ENCODE measurements around the gene PSMC3IP. TPM values are rescaled to one million over a fixed set of nuclear protein-coding genes. Genes with fewer than 3 reads are reported as not detected.
"Not testable (repeated sequence)": the region's sequence is repeated elsewhere in the genome, so short reads cannot be mapped to it uniquely, and the experiment has no call there.

PSMC3IP gene, protein sequence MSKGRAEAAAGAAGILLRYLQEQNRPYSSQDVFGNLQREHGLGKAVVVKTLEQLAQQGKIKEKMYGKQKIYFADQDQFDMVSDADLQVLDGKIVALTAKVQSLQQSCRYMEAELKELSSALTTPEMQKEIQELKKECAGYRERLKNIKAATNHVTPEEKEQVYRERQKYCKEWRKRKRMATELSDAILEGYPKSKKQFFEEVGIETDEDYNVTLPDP
- total RNA-seq (1 to 10 TPM in 7 of 9 donors, under 1 TPM in 2; 0.71 to 4.1 (median 2.0) TPM), polyA plus RNA-seq (1 to 10 TPM; 2.1 to 2.9 TPM)
- long read RNA-seq, donor 1, partial matches to known transcripts: 0 of 3 reads
- long read RNA-seq, donor 1, other reads (novel, unspliced or antisense): 1 of 3 reads
- long read RNA-seq, donor 2, transcript PSMC3IP-202 (8 exons, 1,416 nt): major isoform, 6 of 8 reads
- long read RNA-seq, donor 2, partial matches to known transcripts: 0 of 8 reads
- long read RNA-seq, donor 2, other reads (novel, unspliced or antisense): 0 of 8 reads
- long read RNA-seq, donor 3, partial matches to known transcripts: 0 of 2 reads
- long read RNA-seq, donor 3, other reads (novel, unspliced or antisense): 0 of 2 reads

DNA sequence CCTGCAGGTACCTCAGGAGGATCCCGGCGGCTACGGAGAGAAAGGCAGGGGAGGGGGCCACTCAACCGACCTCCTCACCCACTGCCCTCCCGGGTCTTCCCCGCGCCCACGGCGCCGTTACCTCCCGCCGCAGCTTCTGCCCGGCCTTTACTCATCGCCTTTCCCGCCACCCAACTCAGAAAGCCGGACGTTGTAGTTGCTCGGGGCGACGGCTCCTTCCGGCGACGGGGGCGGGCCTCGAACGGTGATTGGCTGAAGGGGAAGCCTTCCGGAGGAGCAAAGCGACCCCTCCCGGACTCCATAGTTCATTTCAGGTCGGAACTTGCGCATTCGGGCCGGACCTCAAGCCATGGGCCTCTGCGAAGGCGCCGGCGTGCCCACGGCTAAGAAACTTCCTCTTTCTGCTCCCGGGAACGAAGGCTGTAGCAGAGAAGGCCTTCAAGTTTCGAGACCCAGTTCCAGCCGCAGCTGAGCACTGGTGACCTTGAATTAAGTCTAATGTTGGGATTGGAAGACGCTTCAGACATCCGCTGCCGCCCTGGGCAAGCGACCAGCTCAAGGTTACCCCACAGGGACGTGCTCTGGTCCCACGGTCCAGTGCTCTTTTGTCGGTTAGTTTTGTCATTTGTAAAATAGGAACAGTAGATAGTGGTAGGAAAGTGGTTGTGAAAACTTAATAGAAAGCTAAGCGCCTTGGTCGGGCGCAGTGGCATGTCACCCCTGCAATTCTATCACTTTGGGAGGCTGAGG is at the start of gene PSMC3IP:
PSMC3IP (minus strand) TSS at position 198 of the 750 bp plus-strand sequence; CDS start at position 155, 43 bp downstream.
- TF ChIP-seq, protein P1, sequence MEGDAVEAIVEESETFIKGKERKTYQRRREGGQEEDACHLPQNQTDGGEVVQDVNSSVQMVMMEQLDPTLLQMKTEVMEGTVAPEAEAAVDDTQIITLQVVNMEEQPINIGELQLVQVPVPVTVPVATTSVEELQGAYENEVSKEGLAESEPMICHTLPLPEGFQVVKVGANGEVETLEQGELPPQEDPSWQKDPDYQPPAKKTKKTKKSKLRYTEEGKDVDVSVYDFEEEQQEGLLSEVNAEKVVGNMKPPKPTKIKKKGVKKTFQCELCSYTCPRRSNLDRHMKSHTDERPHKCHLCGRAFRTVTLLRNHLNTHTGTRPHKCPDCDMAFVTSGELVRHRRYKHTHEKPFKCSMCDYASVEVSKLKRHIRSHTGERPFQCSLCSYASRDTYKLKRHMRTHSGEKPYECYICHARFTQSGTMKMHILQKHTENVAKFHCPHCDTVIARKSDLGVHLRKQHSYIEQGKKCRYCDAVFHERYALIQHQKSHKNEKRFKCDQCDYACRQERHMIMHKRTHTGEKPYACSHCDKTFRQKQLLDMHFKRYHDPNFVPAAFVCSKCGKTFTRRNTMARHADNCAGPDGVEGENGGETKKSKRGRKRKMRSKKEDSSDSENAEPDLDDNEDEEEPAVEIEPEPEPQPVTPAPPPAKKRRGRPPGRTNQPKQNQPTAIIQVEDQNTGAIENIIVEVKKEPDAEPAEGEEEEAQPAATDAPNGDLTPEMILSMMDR (IDR thresholded peaks at IDR 0.05): peak in 9 of 12 donors; percentile 9 to 55 (median 40)
- TF ChIP-seq POLR2A (IDR thresholded peaks at IDR 0.05): peak; percentile 54 to 86
- DNase-seq (peak; percentile 96 to 97 (median 96)), ATAC-seq (peak; percentile 91 to 98 (median 94))
- Histone ChIP-seq H3K4me3 (peak within 1 kb of the TSS; percentile 49 to 96 (median 66)), H3K9me3 (no peaks in the 10 kb centered on the region), H3K36me3 (peaks cover 0 to 69% (median 61%) of the 10 kb centered on the region in 9 donors), H3K27ac (peak within 1 kb of the TSS; percentile 83 to 99 (median 90)), H3K4me1 (peaks cover 0 to 32% (median 14%) of the 10 kb centered on the region in 12 donors), H3K27me3 (no peaks in the 10 kb centered on the region)
- intact Hi-C loops (cut with DNase I): loop anchor here in 8 of 10 donors (1.0 to 10.0 kb wide), 8 partner anchors 31 to 360 kb away; partner anchors contain the start of genes RAMP2 (in 3 of the 8), PLEKHH3 (in 2 of the 8), RETREG3 (in 2 of the 8) and TUBG1 (in 2 of the 8)
- WGBS, 4 donors: 0 to 1% (median 0%) methylated on average over 27 to 52 of the region's 52 CpGs

DNA sequence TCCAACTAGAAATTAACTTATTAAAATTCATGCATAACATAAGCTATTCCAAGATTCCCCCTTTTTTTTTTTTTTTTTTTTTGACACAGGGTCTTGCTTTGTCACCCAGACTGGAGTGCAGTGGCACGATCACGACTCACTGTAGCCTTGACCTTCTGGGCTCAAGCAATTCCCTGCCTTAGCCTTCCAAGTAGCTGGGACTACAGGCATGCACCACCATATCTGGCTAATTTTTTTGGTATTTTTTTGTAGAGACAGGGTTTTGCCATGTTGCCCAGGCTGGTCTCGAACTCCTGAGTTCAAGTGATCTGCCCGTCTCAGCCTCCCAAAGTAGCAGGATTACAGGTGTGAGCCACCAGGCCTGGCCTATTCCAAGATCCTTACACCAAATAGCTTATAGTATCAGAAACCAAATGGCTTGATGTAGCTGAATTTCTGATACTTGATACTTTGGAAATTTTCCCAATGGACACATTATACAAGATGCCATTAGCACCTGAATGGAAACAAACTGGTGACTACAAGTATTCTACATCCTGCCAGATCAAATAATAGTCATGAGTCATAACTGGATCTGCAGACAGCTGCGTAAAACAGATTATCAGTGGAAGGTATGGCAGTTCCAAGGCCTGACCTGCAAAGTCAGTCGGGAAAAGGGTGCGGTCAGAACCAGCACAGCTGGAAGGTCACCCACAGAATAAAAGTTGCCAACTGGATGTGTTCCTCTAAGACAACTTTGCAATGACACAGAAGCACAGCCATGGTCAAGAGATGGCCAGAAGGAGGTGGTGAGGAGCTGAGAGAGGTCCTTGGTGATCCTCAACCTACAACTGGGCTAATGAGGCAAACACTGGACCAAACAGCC is 46.4 kb upstream of the PSMC3IP start:
- whole genome bisulfite sequencing, 4 donors: 81 to 90% (median 82%) methylated on average over 7 of the region's 7 CpGs
- no peaks in the 10 kb centered on the region for H3K36me3 ChIP-seq
- peaks cover 0 to 4% (median under 1%) of the 10 kb centered on the region in 12 donors for H3K4me1 ChIP-seq
- H3K27me3 ChIP-seq: no peaks in the 10 kb centered on the region
- TF ChIP-seq, protein P1 (IDR thresholded peaks at IDR 0.05): no peak
- TF ChIP-seq POLR2A (IDR thresholded peaks at IDR 0.05): no peak
- ATAC-seq (peak in 3 of 4 donors; percentile 32 to 84 (median 71)), DNase-seq (no peak)
- no peak overlapping the region for H3K27ac ChIP-seq
- H3K4me3 ChIP-seq: no peak overlapping the region
- intact Hi-C loops (cut with DNase I): loop anchor here in 1 of 10 donors (5.0 kb wide), 1 partner anchor 33 kb away; the partner anchor contains the start of gene TUBG2
- H3K9me3 ChIP-seq: no peaks in the 10 kb centered on the region

DNA sequence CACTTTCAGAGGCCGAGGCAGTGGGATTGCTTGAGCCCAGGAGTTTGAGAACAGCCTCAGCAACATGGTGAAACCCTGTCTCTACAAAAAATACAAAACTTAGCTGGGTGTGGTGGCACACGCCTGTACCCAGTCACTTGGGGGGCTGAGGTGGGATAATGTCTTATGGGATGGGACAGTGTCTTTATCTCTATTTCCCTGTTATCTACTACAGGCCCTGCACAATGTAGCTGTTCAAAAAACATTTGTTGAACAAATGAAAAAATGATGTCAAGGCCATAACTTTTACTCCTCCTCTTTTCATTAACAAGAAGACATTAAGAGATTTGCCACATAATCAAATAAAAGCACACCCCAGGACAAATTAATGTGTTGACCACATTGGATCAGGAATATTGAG is 45.7 kb upstream of the PSMC3IP start:
- Histone ChIP-seq H3K27me3 (no peaks in the 10 kb centered on the region), H3K4me1 (peaks cover 0 to 11% (median 3%) of the 10 kb centered on the region in 12 donors), H3K9me3 (no peaks in the 10 kb centered on the region), H3K4me3 (no peak overlapping the region), H3K36me3 (no peaks in the 10 kb centered on the region), H3K27ac (no peak overlapping the region)
- intact Hi-C loops (cut with DNase I): loop anchor here in 1 of 10 donors (5.0 kb wide), 1 partner anchor 34 kb away; the partner anchor contains the start of gene TUBG2
- 85 to 93% (median 90%) methylated on average over 2 of the region's 2 CpGs for WGBS, 4 donors
- no peak for ATAC-seq
- no peak for DNase-seq
- no peak for TF ChIP-seq POLR2A (IDR thresholded peaks at IDR 0.05)
- TF ChIP-seq, protein P1 (IDR thresholded peaks at IDR 0.05): no peak

DNA sequence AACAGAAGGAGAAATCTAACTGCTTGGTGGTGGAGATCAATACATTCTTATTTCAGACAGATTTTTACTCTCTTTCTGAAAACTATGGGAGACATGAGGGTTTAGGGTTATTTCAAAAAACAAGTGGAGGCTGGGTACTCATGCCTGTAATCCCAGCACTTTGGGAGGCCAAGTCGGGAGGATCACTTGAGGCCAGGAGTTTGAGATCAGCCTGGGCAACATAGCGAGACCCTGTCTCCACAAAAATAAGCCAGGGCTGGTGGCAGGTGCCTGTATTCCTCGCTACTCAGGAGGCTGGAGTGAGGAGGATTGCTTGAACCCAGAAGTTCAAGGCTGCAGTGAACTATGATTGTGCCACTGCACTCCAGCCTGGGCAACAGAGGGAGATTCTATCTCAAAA is 44.5 kb upstream of the PSMC3IP start:
- not testable (repeated sequence) for H3K4me3 ChIP-seq, ATAC-seq, H3K27ac ChIP-seq, H3K9me3 ChIP-seq, DNase-seq, H3K36me3 ChIP-seq, H3K27me3 ChIP-seq
- H3K4me1 ChIP-seq: peaks cover 0 to 22% (median 10%) of the 10 kb centered on the region in 12 donors
- intact Hi-C loops (cut with DNase I): loop anchor here in 1 of 10 donors (5.0 kb wide), 1 partner anchor 35 kb away; the partner anchor contains the start of gene TUBG2
- WGBS, 4 donors: 89 to 92% (median 90%) methylated on average over 3 of the region's 3 CpGs
